Adrenal gland (tissue), 12 donors: ENCODE measurements around the gene LTN1. TPM values are rescaled to one million over a fixed set of nuclear protein-coding genes. Genes with fewer than 3 reads are reported as not detected.

Source experiments
- DNase-seq, 7 donors: peaks; one replicate each; pipeline ENCODE4 v3.0.0-alpha.2; 2019 to 2020
- H3K27ac ChIP-seq, 5 donors: fragments of 200-600 bp; sonication (generic) in 4 of 5; 1 replicate in 3 of 5; 2 replicates in 2 of 5; pipeline versions ENCODE4 v1.5.1 to v1.8.0; 2016 to 2020; ENCODE audit warnings: mild to moderate bottlenecking in 1 of 5
- H3K27me3 ChIP-seq: fragments of 200-600 bp; 2 replicates; pipeline ENCODE4 v1.8.0; 2021
- H3K36me3 ChIP-seq, 2 donors: fragments of 200-600 bp; replicated peaks in 1 of 2; 1 replicate in 1 of 2; 2 replicates in 1 of 2; pipeline versions ENCODE4 v1.5.1 to v1.8.0; 2018 to 2022
- H3K4me1 ChIP-seq, 2 donors: fragments of 200-600 bp; replicated peaks in 1 of 2; 1 replicate in 1 of 2; 2 replicates in 1 of 2; pipeline versions ENCODE4 v1.5.1 to v1.8.0; 2018 to 2021
- H3K4me3 ChIP-seq, 4 donors: fragments of 200-600 bp; sonication (generic) in 3 of 4; one replicate each; pipeline ENCODE4 v1.5.1; 2016 to 2018
- H3K9me3 ChIP-seq, 3 donors: fragments of 200-600 bp; sonication (generic) in 1 of 3; replicated peaks in 1 of 3; 1 replicate in 2 of 3; 2 replicates in 1 of 3; pipeline versions ENCODE4 v1.5.1 to v1.8.0; 2016 to 2021
- CTCF ChIP-seq, 6 experiments: fragments of 450-650 bp in 4 of 6; fragments of 200-600 bp in 2 of 6; sonication (generic) in 1 of 6; IDR thresholded peaks; 1 replicate in 5 of 6; 2 replicates in 1 of 6; pipeline versions ENCODE4 v1.5.1 to v1.8.0; 2016 to 2021; ENCODE audit warnings: antibody characterized with exemption in 6 of 6, mild to moderate bottlenecking in 2 of 6, moderate library complexity in 1 of 6
- POLR2A ChIP-seq, 2 donors: fragments of 450-650 bp; IDR thresholded peaks; one replicate each; pipeline ENCODE4 v1.6.1; 2017; ENCODE audit warnings: antibody characterized with exemption in 2 of 2, mild to moderate bottlenecking in 2 of 2, moderate library complexity in 1 of 2
- WGBS, 4 donors: extraction: QIAGEN DNeasy Blood & Tissue Kit in 2 of 4; methylation state at CpG; one replicate each; pipeline versions ENCODE4 v1.1.5 to v1.1.7; 2013 to 2017; 5-methylcytosine and 5-hydroxymethylcytosine counted together
- intact Hi-C, 2 donors: fragments of 100-400 bp; cut with DNase I; formaldehyde crosslinking; loops; one replicate each; pipeline versions ENCODE4 v1.14.1 to v1.15.0; 2022 to 2023
- polyA plus RNA-seq, 3 donors: library from polyadenylated mRNA; stranded (reverse); fragments of 200-250 nt in 2 of 3; fragments of 350-450 nt in 1 of 3; fragmentation: Illumina TruSeq in 1 of 3; extraction: RNeasy Lipid Tissue Mini Kit (QIAGEN cat#74804) in 1 of 3; gene quantifications; one replicate each; pipeline ENCODE4 v1.2.3, GENCODE V29; 2013 to 2014
- total RNA-seq, 9 donors: library from RNA; depleted of rRNA in 4 of 9; stranded (reverse); fragments of >200 nt in 4 of 9; fragments of 120-200 nt in 1 of 9; fragmentation: NEBNext Ultra II Directional in 1 of 9; extraction: Animal tissue kit (Norgen Biotek cat#: 25700) in 1 of 9; gene quantifications; one replicate each; pipeline versions ENCODE4 v1.1.0 to v1.2.4, GENCODE V29; 2013 to 2023
- donor health status: healthy with polysubstance abuse.
- donor health status: Bipolar disorder and iron deficiency.
- donor health status: DM: yes; HTN: yes; CAD: no.
- donor health status: DM: no; HTN: no; CAD: no.
- donor health status: DM: no; HTN: no; CAD: no.
- donor health status: DM: yes; HTN: yes; CAD: no.

The LTN1 gene
- total and polyA plus RNA-seq, 12 donors = 3.6 to 31.2 (median 22.0) TPM

- Histone ChIP-seq H3K27ac (no peak overlapping the region), H3K9me3 (no peaks in the 10 kb centered on the region), H3K36me3 (no peaks in the 10 kb centered on the region), H3K27me3 (no peaks in the 10 kb centered on the region), H3K4me3 (no peak overlapping the region), H3K4me1 (no peaks in the 10 kb centered on the region)
- intact Hi-C loops = no loop called here
- 65 to 85% (median 71%) methylated on average over 2 of the region's 2 CpGs for WGBS, 4 donors
- DNase-seq = no peak
- TF ChIP-seq POLR2A (IDR thresholded peaks at IDR 0.05) = no peak
- TF ChIP-seq CTCF (IDR thresholded peaks at IDR 0.05) = no peak
These were observed 85.8 kb downstream of the LTN1 start for GRCh38 chr21:28906841-28907240.

GRCh38 chr21:28906236-28906635, 86.4 kb downstream of the LTN1 start:
- H3K4me1 ChIP-seq = no peaks in the 10 kb centered on the region
- no peak for DNase-seq
- TF ChIP-seq CTCF (IDR thresholded peaks at IDR 0.05) = no peak
- no peak for TF ChIP-seq POLR2A (IDR thresholded peaks at IDR 0.05)
- H3K9me3 ChIP-seq = no peaks in the 10 kb centered on the region
- no peaks in the 10 kb centered on the region for H3K27me3 ChIP-seq
- 63 to 100% (median 76%) methylated on average over 1 of the region's 1 CpG for whole genome bisulfite sequencing, 4 donors
- intact Hi-C loops = no loop called here
- H3K36me3 ChIP-seq = no peaks in the 10 kb centered on the region
- H3K4me3 ChIP-seq = no peak overlapping the region
- no peak overlapping the region for H3K27ac ChIP-seq

GRCh38 chr21:28904961-28905435, 87.7 kb downstream of the LTN1 start:
- intact Hi-C loops = no loop called here
- Histone ChIP-seq H3K27me3 (no peaks in the 10 kb centered on the region), H3K9me3 (no peaks in the 10 kb centered on the region), H3K4me3 (no peak overlapping the region), H3K27ac (no peak overlapping the region), H3K4me1 (no peaks in the 10 kb centered on the region), H3K36me3 (no peaks in the 10 kb centered on the region)
- TF ChIP-seq CTCF (IDR thresholded peaks at IDR 0.05) (no peak), POLR2A (IDR thresholded peaks at IDR 0.05) (no peak)
- WGBS, 4 donors = 33 to 70% (median 50%) methylated on average over 1 of the region's 1 CpG
- no peak for DNase-seq

- 87 to 90% (median 88%) methylated on average over 9 to 18 of the region's 18 CpGs for WGBS, 4 donors
- TF ChIP-seq POLR2A (IDR thresholded peaks at IDR 0.05) (no peak), CTCF (IDR thresholded peaks at IDR 0.05) (no peak)
These were observed 89.2 kb downstream of the LTN1 start for GRCh38 chr21:28903448-28903847.

More at GRCh38 chr21:28903448-28903847, 89.2 kb downstream of the LTN1 start:
- Histone ChIP-seq H3K36me3 (no peaks in the 10 kb centered on the region), H3K4me1 (no peaks in the 10 kb centered on the region), H3K4me3 (no peak overlapping the region), H3K27me3 (no peaks in the 10 kb centered on the region), H3K27ac (no peak overlapping the region), H3K9me3 (no peaks in the 10 kb centered on the region)
- intact Hi-C loops = no loop called here
- no peak for DNase-seq
